GM18498 (cell line): ENCODE measurements around the gene ABCC8.
A peak's percentile ranks its signal among the peaks of the same experiment; 100 is the strongest.

ENCODE experiments used
- ATAC-seq: cut with Tn5 transposase; IDR thresholded peaks from one replicate; pipeline ENCODE4 v1.9.1; 2021; ENCODE audit warnings: mild to moderate bottlenecking, moderate library complexity; ENCODE audit not compliant: unreplicated experiment

ABCC8 gene

DNA sequence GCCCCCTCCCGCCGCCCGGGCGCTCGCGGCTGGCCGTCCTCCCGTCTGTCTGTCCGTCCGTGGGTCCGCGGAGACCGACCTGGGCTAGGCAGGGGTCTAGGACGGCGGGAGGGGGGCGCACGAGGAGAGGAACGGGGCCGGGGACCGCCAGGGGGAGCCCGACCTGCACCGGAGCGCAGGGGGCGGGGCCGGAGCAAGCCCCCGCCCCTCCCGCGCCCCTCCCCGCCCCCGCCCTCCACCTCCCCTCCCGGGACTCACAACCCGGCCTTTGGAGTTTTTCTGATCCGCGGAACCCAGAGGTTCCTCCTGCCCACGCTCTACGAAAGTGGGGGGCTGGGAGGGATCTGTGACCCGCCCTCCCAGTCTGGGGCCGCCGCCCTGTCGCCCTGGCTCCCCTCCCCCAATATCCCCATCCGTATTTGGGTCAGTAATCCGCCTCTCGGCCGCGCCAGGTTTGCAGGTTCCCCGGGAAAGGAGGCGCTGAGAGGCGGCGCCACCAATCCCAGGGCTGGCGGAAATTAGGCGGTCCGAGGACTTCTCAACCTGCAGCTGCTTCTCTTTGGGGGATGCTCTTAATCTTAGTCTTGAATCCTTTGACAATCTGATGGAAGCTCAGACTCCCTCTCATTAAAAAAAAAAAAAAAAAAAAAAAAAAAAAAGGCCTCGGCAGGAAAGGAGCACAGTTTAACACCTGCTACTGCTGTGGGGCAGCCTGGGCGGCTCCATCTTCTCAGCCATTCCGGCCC lies 87.3 kb downstream of the ABCC8 start:
- peak; percentile 74 for ATAC-seq

- peak; percentile 53 for ATAC-seq
These were observed 87.9 kb downstream of the ABCC8 start, which contains the start of gene KCNJ11 for GRCh38 chr11:17388609-17389210. Gene KCNJ11, minus strand, starts transcription at chr11:17388659. Its CDS starts 568 bp downstream, at chr11:17388091.

GRCh38 chr11:17387811-17388210 lies 88.8 kb downstream of the ABCC8 start:
- no peak for ATAC-seq

DNA sequence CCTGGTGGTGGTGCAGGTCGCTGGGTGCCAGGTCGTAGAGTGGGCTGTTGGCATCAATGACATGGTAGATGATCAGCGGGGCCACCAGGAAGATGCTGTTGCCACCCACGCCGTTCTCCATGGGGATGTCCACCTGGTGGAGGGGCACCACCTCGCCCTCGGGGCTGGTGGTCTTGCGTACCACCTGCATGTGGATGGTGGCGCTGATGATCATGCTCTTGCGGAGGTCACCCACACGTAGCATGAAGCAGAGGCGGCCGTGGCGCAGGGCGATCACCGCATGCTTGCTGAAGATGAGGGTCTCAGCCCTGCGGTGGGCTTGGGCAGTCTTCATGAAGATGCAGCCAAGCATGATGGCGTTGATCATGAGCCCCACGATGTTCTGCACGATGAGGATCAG lies 89.4 kb downstream of the ABCC8 start:
- no peak for ATAC-seq

DNA sequence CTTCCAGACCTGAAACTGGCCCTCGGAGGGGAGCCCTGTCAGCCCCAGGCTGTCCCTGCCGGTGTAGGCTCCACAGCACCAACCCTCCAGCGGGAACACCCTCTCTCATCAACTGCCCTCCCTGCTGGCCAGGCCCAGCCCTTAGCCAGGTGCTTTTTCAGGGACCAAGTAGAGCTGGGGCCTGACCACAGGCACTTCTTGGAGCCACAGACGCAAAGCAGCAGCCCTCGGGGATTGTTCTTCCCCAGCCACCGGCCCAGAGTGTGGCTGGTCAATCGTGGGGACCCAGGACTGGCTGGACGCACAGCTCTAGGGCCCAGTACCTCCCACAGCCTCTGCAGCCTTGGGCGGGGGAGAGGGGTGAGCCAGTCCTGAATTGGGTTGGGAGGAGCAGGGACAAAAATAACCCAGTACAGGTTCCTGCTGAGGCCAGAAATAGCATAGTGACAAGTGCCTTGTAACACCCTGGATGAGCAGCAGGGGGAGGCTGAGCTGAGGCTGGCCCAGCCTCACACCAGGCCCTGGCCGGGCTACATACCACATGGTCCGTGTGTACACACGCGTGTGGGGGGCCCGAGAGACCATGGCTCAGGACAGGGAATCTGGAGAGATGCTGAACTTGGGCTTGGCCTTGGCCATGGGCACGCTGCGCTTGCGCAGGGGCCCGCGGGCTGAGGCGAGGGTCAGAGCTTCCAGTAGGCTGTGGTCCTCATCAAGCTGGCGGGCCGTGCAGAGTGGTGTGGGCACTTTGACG lies 90.1 kb downstream of the ABCC8 start:
- peak; percentile 61 for ATAC-seq

DNA sequence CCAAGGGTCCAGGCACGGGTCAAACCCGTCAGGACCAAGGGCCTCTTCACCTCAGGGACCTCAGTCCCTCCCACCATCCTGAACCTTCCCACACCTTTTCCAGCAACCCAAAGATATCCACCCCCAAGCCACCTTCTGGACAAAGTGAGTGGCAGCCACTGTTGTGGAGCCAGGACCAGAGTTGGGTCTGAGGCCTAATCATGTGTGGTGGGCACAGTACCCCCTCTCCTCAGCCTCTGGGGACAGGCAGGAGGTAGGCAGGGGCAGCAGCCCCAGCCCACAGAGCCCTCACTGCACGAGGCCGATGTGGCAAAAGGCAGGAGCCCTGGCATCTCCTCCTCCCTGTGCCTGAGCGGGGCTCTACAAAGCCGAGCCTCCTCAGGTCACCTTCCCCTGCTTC lies 90.7 kb downstream of the ABCC8 start:
- no peak for ATAC-seq

DNA sequence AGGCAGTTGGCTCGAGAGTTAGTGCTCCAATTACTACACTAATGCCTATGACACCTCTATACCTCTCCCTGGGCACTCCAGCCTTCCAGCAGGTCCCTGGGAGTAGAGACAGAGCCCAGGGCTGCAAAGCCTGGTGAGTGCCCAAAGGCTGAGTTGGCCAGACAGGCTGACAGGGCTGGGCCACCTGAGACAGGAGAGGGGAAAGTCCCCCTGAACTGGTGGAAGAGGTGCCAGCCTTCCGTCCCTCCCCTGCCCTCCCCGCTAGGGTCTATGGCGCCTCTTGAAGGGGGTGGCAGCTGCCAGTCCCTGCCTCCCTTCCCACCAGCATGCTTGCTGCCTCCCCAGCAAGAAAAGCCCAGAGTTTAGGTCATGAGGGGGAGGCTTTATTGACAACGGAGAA lies 91.2 kb downstream of the ABCC8 start:
- no peak for ATAC-seq

- peak; percentile 55 for ATAC-seq
These were observed 92.6 kb downstream of the ABCC8 start for GRCh38 chr11:17384002-17384511.

GRCh38 chr11:17383461-17383860 lies 93.2 kb downstream of the ABCC8 start:
- no peak for ATAC-seq

- no peak for ATAC-seq
These were observed 94.5 kb downstream of the ABCC8 start for GRCh38 chr11:17382046-17382728.

DNA sequence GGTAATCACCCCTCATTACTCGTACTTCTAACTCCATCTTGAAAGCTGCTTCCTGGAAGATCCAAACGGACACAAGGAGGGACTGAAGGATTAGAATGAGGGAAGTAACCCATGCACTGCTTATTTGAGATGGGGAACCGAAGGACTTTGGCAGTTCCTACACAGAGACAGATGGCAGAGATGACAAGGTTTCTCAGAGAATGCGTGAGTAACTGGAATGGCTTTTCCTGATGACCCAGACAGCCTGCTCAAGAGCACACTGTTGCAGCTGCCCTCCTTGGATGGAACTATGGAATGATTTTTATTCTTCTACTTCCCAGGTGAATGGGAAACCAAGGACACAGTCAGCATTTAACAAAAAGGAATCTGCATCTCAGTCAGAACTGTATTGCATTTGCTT lies 95.5 kb downstream of the ABCC8 start:
- ATAC-seq, result no peak

GRCh38 chr11:17379383-17380180 lies 97.1 kb downstream of the ABCC8 start:
- ATAC-seq, result no peak

- no peak for ATAC-seq
These were observed 98.0 kb downstream of the ABCC8 start for GRCh38 chr11:17378655-17379054.

- ATAC-seq, result no peak
These were observed 100.2 kb downstream of the ABCC8 start for GRCh38 chr11:17376493-17376892.

DNA sequence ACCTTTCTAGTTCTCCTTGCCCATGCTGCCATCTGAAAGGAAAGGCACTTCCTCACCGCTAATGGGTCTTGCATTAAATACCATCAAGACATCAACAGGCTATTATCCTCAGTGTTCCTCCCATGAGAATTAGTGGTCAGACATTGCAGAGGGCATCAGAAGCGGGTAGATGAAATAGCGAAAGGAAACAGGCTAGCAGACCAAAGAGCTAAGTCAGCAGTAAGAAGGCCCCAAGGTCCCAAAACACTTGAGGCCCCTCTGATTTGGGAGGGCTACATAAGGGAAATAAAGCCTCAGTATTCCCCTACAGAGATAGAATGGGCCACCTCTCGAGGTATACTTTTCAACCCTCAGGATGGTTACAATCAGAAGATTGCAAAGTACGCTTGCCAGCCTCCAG lies 101.1 kb downstream of the ABCC8 start:
- no peak for ATAC-seq

DNA sequence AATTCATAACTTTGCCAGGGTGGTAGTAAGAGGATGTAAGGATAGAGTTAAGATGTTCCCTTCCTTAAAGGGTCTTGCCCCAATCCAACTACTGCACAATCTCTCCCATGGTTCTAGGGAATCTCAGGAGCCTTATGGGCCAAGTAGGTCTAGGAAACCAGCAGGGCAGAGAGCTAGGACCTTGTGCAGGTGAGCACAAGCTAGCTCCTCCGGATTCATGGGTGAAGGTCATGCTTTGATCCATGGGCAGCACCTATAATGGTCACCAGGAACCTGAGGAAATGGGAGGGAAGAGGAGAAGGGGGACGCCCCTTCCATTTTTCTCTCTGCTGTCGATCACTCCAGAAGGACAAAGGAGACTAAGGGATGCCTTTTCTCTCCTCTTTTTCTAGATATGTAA lies 105.0 kb downstream of the ABCC8 start:
- ATAC-seq, result no peak

DNA sequence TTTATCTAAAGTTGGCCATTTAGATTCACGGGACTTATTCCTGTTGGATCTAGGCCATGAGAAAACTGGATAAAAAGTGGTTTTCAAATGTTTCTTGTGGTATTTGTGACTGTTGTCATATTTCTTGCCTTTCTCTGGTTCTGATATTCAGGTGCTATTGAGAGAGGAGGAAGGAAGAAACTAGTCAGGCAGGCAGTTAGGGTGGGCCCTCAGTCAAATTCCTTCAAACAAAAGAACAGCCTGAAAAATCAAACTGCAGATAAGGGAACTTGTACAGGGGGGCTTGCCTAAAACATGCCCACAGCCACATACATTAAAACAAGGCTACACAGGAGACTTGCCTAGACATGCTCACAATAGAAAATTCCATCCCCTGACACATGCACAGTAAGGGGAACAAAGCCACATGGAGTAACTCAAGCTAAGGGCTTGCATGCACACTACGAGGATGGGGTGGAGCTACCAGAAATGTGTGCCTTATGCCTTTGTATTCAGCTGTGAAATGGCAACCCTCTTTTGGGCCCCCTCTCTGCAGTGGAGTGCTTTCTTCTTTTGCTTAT lies 106.9 kb downstream of the ABCC8 start:
- no peak for ATAC-seq

DNA sequence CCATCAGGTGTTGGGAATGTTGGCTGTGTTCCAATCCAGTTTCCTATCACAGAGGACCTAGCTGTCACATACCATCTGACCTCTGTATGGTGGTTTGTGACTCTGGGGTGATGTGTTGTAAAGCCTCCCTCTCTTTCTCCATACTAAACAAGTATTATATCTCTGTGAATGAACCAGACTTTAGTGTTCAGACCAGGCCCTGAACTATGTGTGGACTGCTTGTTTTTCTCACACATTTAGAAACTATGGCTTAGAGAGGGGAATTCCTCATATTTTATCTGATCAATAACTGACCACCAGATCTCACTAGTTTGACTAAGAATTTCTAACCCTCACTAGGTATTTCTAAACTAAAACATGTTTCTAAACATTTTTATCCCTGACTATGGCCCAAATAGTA lies 107.6 kb downstream of the ABCC8 start:
- ATAC-seq, result no peak

- ATAC-seq, result no peak
These were observed 108.1 kb downstream of the ABCC8 start for GRCh38 chr11:17368551-17368950.

- ATAC-seq, result no peak
These were observed 110.2 kb downstream of the ABCC8 start for GRCh38 chr11:17366495-17366894.
